IgD-negative memory B cell (primary cell): Measurements from ENCODE around the gene NKD1. TPM values are rescaled to one million over a fixed set of nuclear protein-coding genes. Genes with fewer than 3 reads are reported as not detected.

ENCODE experiments used
- H3K27ac Mint-ChIP-seq, 3 donors: one replicate each; pipeline ENCODE4 v1.8.0; 2020 to 2022; ENCODE audit warnings: mild to moderate bottlenecking in 3 of 3, mixed read lengths in 3 of 3, moderate library complexity in 1 of 3
- H3K27me3 Mint-ChIP-seq: one replicate; pipeline ENCODE4 v1.8.0; 2021; ENCODE audit warnings: mixed read lengths
- H3K36me3 Mint-ChIP-seq: one replicate; pipeline ENCODE4 v1.8.0; 2020; ENCODE audit warnings: mild to moderate bottlenecking, mixed read lengths
- H3K4me1 Mint-ChIP-seq, 3 donors: one replicate each; pipeline ENCODE4 v1.8.0; 2020 to 2022; ENCODE audit warnings: mixed read lengths in 3 of 3, mild to moderate bottlenecking in 1 of 3
- H3K4me3 Mint-ChIP-seq, 4 donors: one replicate each; pipeline ENCODE4 v1.8.0; 2020 to 2022; ENCODE audit warnings: mild to moderate bottlenecking in 4 of 4, mixed read lengths in 4 of 4, moderate library complexity in 3 of 4
- H3K9me3 Mint-ChIP-seq, 3 donors: one replicate each; pipeline ENCODE4 v1.8.0; 2020 to 2021; ENCODE audit warnings: mixed read lengths in 3 of 3, mild to moderate bottlenecking in 1 of 3
- polyA plus RNA-seq: library from polyadenylated mRNA; unstranded; fragments of 300-500 nt; fragmentation: Illumina TruSeq; gene quantifications from one replicate; pipeline ENCODE4 v1.2.3, GENCODE V29; 2021

NKD1 gene
- polyA plus RNA-seq, 1 donor from 2014 or later: not detected

GRCh38 chr16:50607970-50608557, 59.9 kb downstream of the NKD1 start:
- Mint-ChIP-seq H3K4me3 (no peak overlapping the region), H3K36me3 (peaks cover 8% of the 10 kb centered on the region), H3K4me1 (no peaks in the 10 kb centered on the region), H3K27me3 (peaks cover 2% of the 10 kb centered on the region), H3K9me3 (no peaks in the 10 kb centered on the region), H3K27ac (no peak overlapping the region)

- Mint-ChIP-seq H3K9me3 (no peaks in the 10 kb centered on the region), H3K27ac (no peak overlapping the region), H3K4me3 (no peak overlapping the region), H3K27me3 (peaks cover 2% of the 10 kb centered on the region), H3K36me3 (peaks cover 8% of the 10 kb centered on the region), H3K4me1 (no peaks in the 10 kb centered on the region)
Observed at GRCh38 chr16:50609049-50609448, 60.9 kb downstream of the NKD1 start.

- Mint-ChIP-seq H3K27ac (peak overlapping the region in 1 of 3 donors; percentile 32), H3K4me3 (no peak overlapping the region), H3K9me3 (no peaks in the 10 kb centered on the region), H3K4me1 (no peaks in the 10 kb centered on the region), H3K27me3 (peaks cover 2% of the 10 kb centered on the region), H3K36me3 (peaks cover 10% of the 10 kb centered on the region)
Observed at GRCh38 chr16:50609471-50609870, 61.3 kb downstream of the NKD1 start.

GRCh38 chr16:50610331-50611262, 62.4 kb downstream of the NKD1 start:
- H3K4me1 Mint-ChIP-seq: peaks cover 0 to 3% (median 0%) of the 10 kb centered on the region in 3 donors
- no peaks in the 10 kb centered on the region for H3K9me3 Mint-ChIP-seq
- no peak overlapping the region for H3K4me3 Mint-ChIP-seq
- H3K36me3 Mint-ChIP-seq: peaks cover 14% of the 10 kb centered on the region
- peaks cover 2% of the 10 kb centered on the region for H3K27me3 Mint-ChIP-seq
- H3K27ac Mint-ChIP-seq: no peak overlapping the region

- Mint-ChIP-seq H3K27ac (no peak overlapping the region), H3K27me3 (peaks cover 2% of the 10 kb centered on the region), H3K9me3 (no peaks in the 10 kb centered on the region), H3K36me3 (peaks cover 14% of the 10 kb centered on the region), H3K4me3 (no peak overlapping the region), H3K4me1 (peaks cover 0 to 3% (median 0%) of the 10 kb centered on the region in 3 donors)
Observed at GRCh38 chr16:50611332-50611934, 63.2 kb downstream of the NKD1 start.

- no peak overlapping the region for H3K27ac Mint-ChIP-seq
- H3K9me3 Mint-ChIP-seq: no peaks in the 10 kb centered on the region
- peaks cover 0 to 3% (median 0%) of the 10 kb centered on the region in 3 donors for H3K4me1 Mint-ChIP-seq
- H3K36me3 Mint-ChIP-seq: peaks cover 14% of the 10 kb centered on the region
- peak overlapping the region in 1 of 4 donors; percentile 76 for H3K4me3 Mint-ChIP-seq
- peaks cover 2% of the 10 kb centered on the region for H3K27me3 Mint-ChIP-seq
Observed at GRCh38 chr16:50611995-50612848, 64.0 kb downstream of the NKD1 start.

GRCh38 chr16:50612849-50613198, 64.6 kb downstream of the NKD1 start:
- Mint-ChIP-seq H3K27me3 (peaks cover 2% of the 10 kb centered on the region), H3K9me3 (no peaks in the 10 kb centered on the region), H3K4me3 (no peak overlapping the region), H3K27ac (peak overlapping the region in 1 of 3 donors; percentile 7), H3K36me3 (peaks cover 14% of the 10 kb centered on the region), H3K4me1 (peaks cover 0 to 3% (median 0%) of the 10 kb centered on the region in 3 donors)

- Mint-ChIP-seq H3K4me1 (peaks cover 0 to 3% (median 0%) of the 10 kb centered on the region in 3 donors), H3K36me3 (peaks cover 14% of the 10 kb centered on the region), H3K27ac (no peak overlapping the region), H3K4me3 (no peak overlapping the region), H3K27me3 (peaks cover 2% of the 10 kb centered on the region), H3K9me3 (no peaks in the 10 kb centered on the region)
Observed at GRCh38 chr16:50613281-50613963, 65.2 kb downstream of the NKD1 start.

GRCh38 chr16:50613964-50614474, 65.8 kb downstream of the NKD1 start:
- no peak overlapping the region for H3K4me3 Mint-ChIP-seq
- H3K27ac Mint-ChIP-seq: peak overlapping the region in 1 of 3 donors; percentile 27

GRCh38 chr16:50614955-50615724, 66.9 kb downstream of the NKD1 start:
- Mint-ChIP-seq H3K9me3 (no peaks in the 10 kb centered on the region), H3K27me3 (peaks cover 2% of the 10 kb centered on the region), H3K4me3 (no peak overlapping the region), H3K36me3 (peaks cover 11% of the 10 kb centered on the region), H3K27ac (no peak overlapping the region), H3K4me1 (peaks cover 0 to 4% (median 0%) of the 10 kb centered on the region in 3 donors)

More at GRCh38 chr16:50613964-50614474, 65.8 kb downstream of the NKD1 start:
- Mint-ChIP-seq H3K36me3 (peaks cover 12% of the 10 kb centered on the region), H3K4me1 (peaks cover 0 to 3% (median 0%) of the 10 kb centered on the region in 3 donors), H3K27me3 (peaks cover 2% of the 10 kb centered on the region), H3K9me3 (no peaks in the 10 kb centered on the region)

GRCh38 chr16:50615891-50616290, 67.7 kb downstream of the NKD1 start:
- H3K36me3 Mint-ChIP-seq: peaks cover 11% of the 10 kb centered on the region
- no peak overlapping the region for H3K27ac Mint-ChIP-seq
- H3K4me3 Mint-ChIP-seq: no peak overlapping the region
- H3K27me3 Mint-ChIP-seq: peaks cover 2% of the 10 kb centered on the region
- H3K4me1 Mint-ChIP-seq: peaks cover 0 to 4% (median 0%) of the 10 kb centered on the region in 3 donors
- no peaks in the 10 kb centered on the region for H3K9me3 Mint-ChIP-seq

- peaks cover 2% of the 10 kb centered on the region for H3K27me3 Mint-ChIP-seq
- H3K4me1 Mint-ChIP-seq: peaks cover 0 to 4% (median 0%) of the 10 kb centered on the region in 3 donors
- H3K36me3 Mint-ChIP-seq: peaks cover 11% of the 10 kb centered on the region
- H3K4me3 Mint-ChIP-seq: no peak overlapping the region
- no peak overlapping the region for H3K27ac Mint-ChIP-seq
- H3K9me3 Mint-ChIP-seq: no peaks in the 10 kb centered on the region
Observed at GRCh38 chr16:50616386-50616785, 68.2 kb downstream of the NKD1 start.

- H3K27ac Mint-ChIP-seq: no peak overlapping the region
- H3K36me3 Mint-ChIP-seq: peaks cover 11% of the 10 kb centered on the region
- H3K9me3 Mint-ChIP-seq: no peaks in the 10 kb centered on the region
- H3K27me3 Mint-ChIP-seq: peaks cover 2% of the 10 kb centered on the region
- H3K4me1 Mint-ChIP-seq: peaks cover 0 to 4% (median 0%) of the 10 kb centered on the region in 3 donors
- H3K4me3 Mint-ChIP-seq: no peak overlapping the region
Observed at GRCh38 chr16:50616883-50617645, 68.9 kb downstream of the NKD1 start.
